Measurements from ENCODE around the gene DIP2B. TPM values are rescaled to one million over a fixed set of nuclear protein-coding genes. Genes with fewer than 3 reads are reported as not detected.
"Not testable (repeated sequence)": the region's sequence is repeated elsewhere in the genome, so short reads cannot be mapped to it uniquely, and the experiment has no call there.

DIP2B gene
- polyA plus RNA-seq, 2 of the 4 experiments (the other 2 are of a cell fraction) = 16.9 to 29.3 TPM

DNA sequence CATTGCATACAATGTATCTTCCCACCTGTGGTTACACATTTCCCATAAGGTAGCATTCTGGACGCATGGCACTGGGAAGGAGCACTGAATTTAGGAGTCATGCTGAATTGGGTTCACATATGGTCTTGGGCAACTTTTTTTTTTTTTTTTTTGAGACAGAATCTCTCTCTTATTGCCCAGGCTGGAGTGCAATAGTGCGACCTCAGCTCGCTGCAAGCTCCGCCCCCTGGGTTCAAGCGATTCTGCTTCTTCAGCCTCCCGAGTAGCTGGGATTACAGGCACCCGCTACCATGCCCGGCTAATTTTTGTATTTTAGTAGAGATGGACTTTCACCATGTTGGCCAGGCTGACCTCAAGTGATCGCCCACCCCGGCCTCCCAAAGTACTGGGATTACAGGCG lies 13.3 kb downstream of the DIP2B start:
- DNase-seq (ENCODE audit: low read depth in 1 of 2, low spot score in 1 of 2) = no peak
- ATAC-seq = no peak
- TF ChIP-seq RCOR1 (IDR thresholded peaks at IDR 0.05; ENCODE audit: low read depth, low read length) = no peak
- no peak for TF ChIP-seq KDM5A (IDR thresholded peaks at IDR 0.05)
- no peak for TF ChIP-seq POLR2AphosphoS2 (conservative IDR thresholded peaks at IDR 0.05; ENCODE audit: low read length)
- no peak for TF ChIP-seq CEBPB (IDR thresholded peaks at IDR 0.05)
- TF ChIP-seq RFX5 (IDR thresholded peaks at IDR 0.05) = no peak
- TF ChIP-seq JUNB (IDR thresholded peaks at IDR 0.05) = no peak
- TF ChIP-seq CBX2 (IDR thresholded peaks at IDR 0.05; ENCODE audit: borderline replicate concordance, low read depth) = no peak
- TF ChIP-seq FOXS1 (CRISPR knock-in tag; IDR thresholded peaks at IDR 0.05) = no peak
- TF ChIP-seq HOXB5 (CRISPR knock-in tag; IDR thresholded peaks at IDR 0.05) = no peak
- H3K27ac ChIP-seq = peak overlapping the region in 1 of 2 experiments; percentile 46; a peak in 2 of 6 replicates
- ChIA-PET POLR2A (no interaction called here), CTCF (interaction anchor here (0.9 to 1.6 kb wide), 3 partner anchors 13 to 120 kb away, joined by 3 to 6 read pairs (median 4); partner anchors contain the start of gene DIP2B)
- peaks cover 16% of the 10 kb centered on the region for H3K4me1 ChIP-seq
- H3K4me2 ChIP-seq = peak overlapping the region; percentile 45; the same call in 1 of the 3 replicates
- no peak overlapping the region for H3K4me3 ChIP-seq
- FAIRE-seq = no peak
- H3K9me3 ChIP-seq = peaks cover under 1% of the 10 kb centered on the region; the same call in 1 of the 3 replicates
- WGBS (ENCODE audit: missing lambda C conversion rate) = 91% methylated on average over 11 of the region's 11 CpGs

- FAIRE-seq (no peak), DNase-seq (ENCODE audit: low read depth in 1 of 2, low spot score in 1 of 2) (no peak), ATAC-seq (no peak)
- Histone ChIP-seq H3K4me1 (peaks cover 16% of the 10 kb centered on the region), H3K9me3 (peaks cover 9% of the 10 kb centered on the region; the same call in 1 of the 3 replicates), H3K4me2 (no peak overlapping the region), H3K27ac (no peak overlapping the region), H3K4me3 (no peak overlapping the region)
- no peak for TF ChIP-seq ZSCAN20 (CRISPR knock-in tag; IDR thresholded peaks at IDR 0.05)
- TF ChIP-seq HEYL (CRISPR knock-in tag; IDR thresholded peaks at IDR 0.05) = no peak
- TF ChIP-seq HDAC2 (IDR thresholded peaks at IDR 0.05) = no peak
- no peak for TF ChIP-seq JUN (IDR thresholded peaks at IDR 0.05)
- TF ChIP-seq GATA3 (IDR thresholded peaks at IDR 0.05; ENCODE audit: borderline replicate concordance) = no peak
- TF ChIP-seq CEBPB (IDR thresholded peaks at IDR 0.05) = no peak
- no peak for TF ChIP-seq KDM1A (IDR thresholded peaks at IDR 0.05; ENCODE audit: low read depth)
- no peak for TF ChIP-seq PBX3 (IDR thresholded peaks at IDR 0.05)
- TF ChIP-seq HMGXB4 (CRISPR knock-in tag; IDR thresholded peaks at IDR 0.05; ENCODE audit: borderline replicate concordance) = no peak
- TF ChIP-seq, protein P1, sequence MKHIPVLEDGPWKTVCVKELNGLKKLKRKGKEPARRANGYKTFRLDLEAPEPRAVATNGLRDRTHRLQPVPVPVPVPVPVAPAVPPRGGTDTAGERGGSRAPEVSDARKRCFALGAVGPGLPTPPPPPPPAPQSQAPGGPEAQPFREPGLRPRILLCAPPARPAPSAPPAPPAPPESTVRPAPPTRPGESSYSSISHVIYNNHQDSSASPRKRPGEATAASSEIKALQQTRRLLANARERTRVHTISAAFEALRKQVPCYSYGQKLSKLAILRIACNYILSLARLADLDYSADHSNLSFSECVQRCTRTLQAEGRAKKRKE (CRISPR knock-in tag; IDR thresholded peaks at IDR 0.05; ENCODE audit: low read depth) = no peak
- TF ChIP-seq HOXB5 (CRISPR knock-in tag; IDR thresholded peaks at IDR 0.05) = no peak
- TF ChIP-seq CHD2 (IDR thresholded peaks at IDR 0.05; ENCODE audit: low read length, partially characterized antibody) = no peak
- 79% methylated on average over 1 of the region's 1 CpG for WGBS (ENCODE audit: missing lambda C conversion rate)
- ChIA-PET POLR2A (no interaction called here), CTCF (no interaction called here)
Measured at GRCh38 chr12:50519353-50519752, 14.6 kb downstream of the DIP2B start.

- WGBS (ENCODE audit: missing lambda C conversion rate) = 87% methylated on average over 8 of the region's 8 CpGs
- Histone ChIP-seq H3K4me1 (peaks cover 16% of the 10 kb centered on the region), H3K9me3 (peaks cover 9% of the 10 kb centered on the region; the same call in 1 of the 3 replicates), H3K4me2 (no peak overlapping the region), H3K27ac (no peak overlapping the region), H3K4me3 (no peak overlapping the region)
- no peak for ATAC-seq
- no peak for DNase-seq (ENCODE audit: low read depth in 1 of 2, low spot score in 1 of 2)
- ChIA-PET POLR2A (interaction anchor here (0.7 kb wide), 1 partner anchor 91 kb away, joined by 3 read pairs; no protein-coding TSS in a partner anchor), CTCF (interaction anchor here (0.6 to 1.6 kb wide), 4 partner anchors 15 to 305 kb away, joined by 3 to 5 read pairs (median 4); partner anchors contain the start of gene DIP2B)
- FAIRE-seq = no peak
- no peak for TF ChIP-seq RARB (CRISPR knock-in tag; IDR thresholded peaks at IDR 0.05)
Measured at GRCh38 chr12:50520416-50521207, 15.8 kb downstream of the DIP2B start.

DNA sequence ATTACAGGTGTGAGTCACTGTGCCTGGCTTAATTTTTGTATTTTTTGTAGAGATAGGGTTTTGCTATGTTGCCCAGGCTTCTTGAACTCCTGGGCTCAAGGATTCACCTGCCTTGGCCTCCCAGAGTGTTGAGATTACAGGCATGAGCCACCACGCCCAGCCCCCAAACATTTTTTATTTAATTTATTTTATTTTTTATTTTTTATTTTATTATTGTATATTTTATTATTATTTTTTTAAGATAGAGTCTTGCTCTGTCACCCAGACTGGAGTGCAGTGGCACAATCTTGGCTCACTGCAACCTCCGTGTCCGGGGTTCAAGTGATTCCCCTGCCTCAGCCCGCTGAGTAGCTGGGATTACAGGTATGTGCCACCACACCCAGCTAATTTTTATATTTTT lies 17.0 kb downstream of the DIP2B start:
- H3K27ac ChIP-seq; H3K4me2 ChIP-seq; ATAC-seq; H3K9me3 ChIP-seq; DNase-seq (ENCODE audit: low read depth in 1 of 2, low spot score in 1 of 2); H3K4me3 ChIP-seq; POLR2A ChIA-PET; FAIRE-seq: not testable (repeated sequence)
- WGBS (ENCODE audit: missing lambda C conversion rate) = 98% methylated on average over 4 of the region's 4 CpGs
- H3K4me1 ChIP-seq = peaks cover 27% of the 10 kb centered on the region
- CTCF ChIA-PET = interaction anchor here (0.6 to 1.4 kb wide), 3 partner anchors 17 to 1099 kb away, joined by 3 to 5 read pairs (median 3); partner anchors contain the start of gene DIP2B

Data from A549 (cell line).